Fibroblast of lung (primary cell): ENCODE results near the gene CRKL. TPM values are rescaled to one million over a fixed set of nuclear protein-coding genes. Genes with fewer than 3 reads are reported as not detected.

Experiments used
- DNase-seq, 2 donors: peaks; one replicate each; pipeline versions ENCODE4 v3.0.0 to v3.0.0-alpha.2; 2010; ENCODE audit warnings: low read depth in 2 of 2
- H2AFZ ChIP-seq: 2 replicates; pipeline ENCODE4 v1.5.1; 2012; ENCODE audit warnings: low read length, control low read depth, inconsistent platforms
- H3K27ac ChIP-seq: 2 replicates; pipeline ENCODE4 v1.5.1; 2011; ENCODE audit warnings: low read length, control low read depth; ENCODE audit not compliant: insufficient read depth
- H3K27me3 ChIP-seq: 2 replicates; pipeline ENCODE4 v1.5.1; 2011; ENCODE audit warnings: mild to moderate bottlenecking, low read length; ENCODE audit not compliant: control insufficient read depth, insufficient read depth
- H3K36me3 ChIP-seq: 2 replicates; pipeline ENCODE4 v1.5.1; 2011; ENCODE audit warnings: low read length; ENCODE audit not compliant: control insufficient read depth, insufficient read depth
- H3K4me1 ChIP-seq: 2 replicates; pipeline ENCODE4 v1.5.1; 2011; ENCODE audit warnings: low read length; ENCODE audit not compliant: control insufficient read depth, insufficient read depth; ENCODE audit errors: extremely low read depth
- H3K4me2 ChIP-seq: 2 replicates; pipeline ENCODE4 v1.5.1; 2011; ENCODE audit warnings: low read length, control low read depth; ENCODE audit not compliant: insufficient read depth; ENCODE audit errors: extremely low read depth
- H3K4me3 ChIP-seq, 4 experiments: fragments of 200-600 bp in 1 of 4; sonication (generic) in 1 of 4; replicated peaks in 1 of 4; 2 replicates each; pipeline ENCODE4 v1.5.1; 2011 to 2016; ENCODE audit warnings: low read length in 4 of 4, low read depth in 3 of 4, mild to moderate bottlenecking in 3 of 4, control low read depth in 2 of 4, inconsistent platforms in 1 of 4, mixed read lengths in 1 of 4; ENCODE audit not compliant: insufficient read depth in 1 of 4; ENCODE audit errors: control extremely low read depth in 1 of 4
- H3K79me2 ChIP-seq: 2 replicates; pipeline ENCODE4 v1.5.1; 2012; ENCODE audit warnings: mild to moderate bottlenecking, low read length, inconsistent platforms; ENCODE audit not compliant: control insufficient read depth, insufficient read depth
- H3K9ac ChIP-seq: 2 replicates; pipeline ENCODE4 v1.5.1; 2011; ENCODE audit warnings: mild to moderate bottlenecking, low read length, control low read depth; ENCODE audit not compliant: insufficient read depth
- H3K9me3 ChIP-seq: 2 replicates; pipeline ENCODE4 v1.5.1; 2012; ENCODE audit warnings: low read depth, low read length; ENCODE audit not compliant: control insufficient read depth, insufficient read depth
- H4K20me1 ChIP-seq: 2 replicates; pipeline ENCODE4 v1.5.1; 2011; ENCODE audit warnings: low read length; ENCODE audit not compliant: control insufficient read depth, insufficient read depth; ENCODE audit errors: extremely low read depth
- CTCF ChIP-seq, 2 donors: IDR thresholded peaks in 1 of 2; conservative IDR thresholded peaks in 1 of 2; 1 replicate in 1 of 2; 2 replicates in 1 of 2; pipeline ENCODE4 v1.5.1; 2011 to 2012; ENCODE audit warnings: low read length in 2 of 2, control low read depth in 1 of 2, inconsistent platforms in 1 of 2, low read depth in 1 of 2, mild to moderate bottlenecking in 1 of 2
- EZH2 ChIP-seq: IDR thresholded peaks from 2 replicates; pipeline ENCODE4 v1.5.1; 2012; ENCODE audit warnings: low read length, control low read depth, mild to moderate bottlenecking; ENCODE audit errors: missing control alignments
- polyA plus RNA-seq, 2 donors: library from polyadenylated mRNA; depleted of rRNA in 1 of 2; stranded (reverse) in 1 of 2; unstranded in 1 of 2; fragments of >200 nt; gene quantifications; 2 replicates each; pipeline ENCODE4 v1.2.1, GENCODE V29; 2011 to 2012; ENCODE audit warnings: missing spikeins in 1 of 2
- total RNA-seq: library from RNA; depleted of rRNA; stranded (reverse); fragments of >200 nt; gene quantifications from 2 replicates; pipeline ENCODE4 v1.2.1, GENCODE V29; 2014

Gene CRKL
- total and polyA plus RNA-seq, 2 donors (not counting 1 experiment from before 2014, with no cell fraction given): 23.8 to 45.1 TPM

GRCh38 chr22:20975541-20976290 is 58.5 kb downstream of the CRKL start:
- Histone ChIP-seq H3K9ac (no peak overlapping the region), H3K27me3 (no peaks in the 10 kb centered on the region), H3K4me1 (no peaks in the 10 kb centered on the region), H4K20me1 (no peaks in the 10 kb centered on the region), H3K4me2 (no peak overlapping the region), H3K4me3 (no peak overlapping the region), H3K79me2 (no peaks in the 10 kb centered on the region), H3K27ac (no peak overlapping the region), H3K36me3 (no peaks in the 10 kb centered on the region), H3K9me3 (peaks cover 2% of the 10 kb centered on the region), H2AFZ (no peak overlapping the region)
- DNase-seq: no peak
- TF ChIP-seq EZH2 (no peak), CTCF (conservative IDR thresholded peaks at IDR 0.05 in 1 of 2, IDR thresholded peaks at IDR 0.05 in 1 of 2; ENCODE audit: low read depth in 1 of 2, low read length in 2 of 2) (no peak)

- Histone ChIP-seq H2AFZ (no peak overlapping the region), H3K9ac (no peak overlapping the region), H3K36me3 (no peaks in the 10 kb centered on the region), H4K20me1 (no peaks in the 10 kb centered on the region), H3K27me3 (no peaks in the 10 kb centered on the region), H3K27ac (no peak overlapping the region), H3K4me2 (no peak overlapping the region), H3K79me2 (no peaks in the 10 kb centered on the region), H3K4me3 (no peak overlapping the region), H3K9me3 (peaks cover 2% of the 10 kb centered on the region), H3K4me1 (peaks cover 4% of the 10 kb centered on the region)
- TF ChIP-seq EZH2: no peak
- no peak for TF ChIP-seq CTCF (conservative IDR thresholded peaks at IDR 0.05 in 1 of 2, IDR thresholded peaks at IDR 0.05 in 1 of 2; ENCODE audit: low read depth in 1 of 2, low read length in 2 of 2)
- DNase-seq: no peak
Observed at GRCh38 chr22:20976291-20976877, 59.2 kb downstream of the CRKL start.

GRCh38 chr22:20977019-20977418 is 59.8 kb downstream of the CRKL start:
- no peaks in the 10 kb centered on the region for H4K20me1 ChIP-seq
- peaks cover 2% of the 10 kb centered on the region for H3K9me3 ChIP-seq
- H2AFZ ChIP-seq: no peak overlapping the region
- no peak overlapping the region for H3K9ac ChIP-seq
- H3K27ac ChIP-seq: no peak overlapping the region
- no peaks in the 10 kb centered on the region for H3K27me3 ChIP-seq
- H3K79me2 ChIP-seq: no peaks in the 10 kb centered on the region
- no peak for TF ChIP-seq CTCF (conservative IDR thresholded peaks at IDR 0.05 in 1 of 2, IDR thresholded peaks at IDR 0.05 in 1 of 2; ENCODE audit: low read depth in 1 of 2, low read length in 2 of 2)
- no peak for TF ChIP-seq EZH2
- H3K36me3 ChIP-seq: no peaks in the 10 kb centered on the region
- DNase-seq: no peak
- peaks cover 6% of the 10 kb centered on the region for H3K4me1 ChIP-seq
- no peak overlapping the region for H3K4me2 ChIP-seq
- H3K4me3 ChIP-seq: no peak overlapping the region
